ENCODE results near the gene STOML1. TPM values are rescaled to one million over a fixed set of nuclear protein-coding genes. Genes with fewer than 3 reads are reported as not detected.

STOML1 gene
- total RNA-seq, 1 experiment from 2014 or later, result 2.5 TPM

DNA sequence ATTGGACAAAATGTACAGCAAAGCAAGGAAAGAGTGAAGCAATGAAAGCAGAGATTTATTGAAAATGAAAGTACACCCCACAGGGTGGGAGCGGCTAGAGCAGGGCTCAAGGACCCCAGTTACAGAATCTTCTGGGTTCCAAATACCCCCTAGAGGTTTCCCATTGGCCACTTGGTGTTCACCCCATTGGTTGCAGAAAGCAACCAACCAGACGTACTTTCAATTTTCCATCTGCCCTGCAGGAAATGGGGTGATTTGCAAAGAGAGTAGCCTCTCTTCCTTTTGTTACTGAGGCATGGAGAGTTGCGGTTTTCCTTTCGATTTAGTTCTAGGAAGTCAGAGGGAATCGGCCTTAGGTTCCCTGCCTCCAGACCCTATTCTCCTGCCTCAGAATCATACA, 4.8 kb upstream of the STOML1 start:
- H3K27me3 Mint-ChIP-seq (ENCODE audit: low read depth), result peaks cover 16% of the 10 kb centered on the region
- Histone ChIP-seq H3K9me3 (ENCODE audit: control insufficient read depth, low read depth, low read length) (no peaks in the 10 kb centered on the region), H2AFZ (ENCODE audit: low read length) (no peak overlapping the region), H4K8ac (replicated peaks; ENCODE audit: insufficient read length, low read depth, low read length) (no peak overlapping the region), H3K23ac (ENCODE audit: insufficient read length, low read depth, low read length) (no peak overlapping the region), H3K18ac (ENCODE audit: insufficient read length, low read depth, low read length) (no peak overlapping the region), H4K20me1 (ENCODE audit: control insufficient read depth, insufficient read depth, insufficient read length) (no peaks in the 10 kb centered on the region), H2BK20ac (ENCODE audit: low read depth, low read length, poor library complexity, severe bottlenecking) (no peak overlapping the region), H2BK120ac (ENCODE audit: low read depth, low read length, poor library complexity, severe bottlenecking) (no peak overlapping the region), H2BK15ac (ENCODE audit: low read depth, low read length) (no peak overlapping the region), H2AK5ac (ENCODE audit: insufficient read length, low read length) (no peak overlapping the region), H3K14ac (ENCODE audit: insufficient read depth, low read length) (no peak overlapping the region), H3K23me2 (ENCODE audit: insufficient read length, low read depth, low read length, poor library complexity, severe bottlenecking) (peaks cover 8% of the 10 kb centered on the region), H3K4me2 (ENCODE audit: insufficient read depth, insufficient read length, low read length) (peak overlapping the region; percentile 13), H3K4me1 (ENCODE audit: insufficient read depth, low read length) (no peaks in the 10 kb centered on the region), H3K27me3 (ENCODE audit: insufficient read depth, low read length) (no peaks in the 10 kb centered on the region), H4K91ac (ENCODE audit: insufficient read length, low read depth, low read length) (no peak overlapping the region), H3K79me2 (ENCODE audit: insufficient read depth, low read length) (no peaks in the 10 kb centered on the region; the same call in 1 of the 2 replicates), H2BK12ac (ENCODE audit: insufficient read length, low read depth, low read length) (no peak overlapping the region), H3T11ph (ENCODE audit: low read length) (no peak overlapping the region), H2BK5ac (ENCODE audit: insufficient read length, low read length) (no peak overlapping the region), H3K9ac (ENCODE audit: extremely low read depth, insufficient read length, low read length) (no peak overlapping the region), H4K5ac (ENCODE audit: insufficient read length, low read depth, low read length) (no peak overlapping the region), H3K56ac (ENCODE audit: insufficient read length, low read depth, low read length) (no peak overlapping the region), H3K4ac (ENCODE audit: low read depth, low read length) (no peak overlapping the region), H3K79me1 (ENCODE audit: insufficient read depth, low read depth, low read length, poor library complexity, severe bottlenecking) (peaks cover 3% of the 10 kb centered on the region), H3K27ac (ENCODE audit: insufficient read length, low read depth, low read length) (peak overlapping the region; percentile 13)
- TF ChIP-seq, protein P1, sequence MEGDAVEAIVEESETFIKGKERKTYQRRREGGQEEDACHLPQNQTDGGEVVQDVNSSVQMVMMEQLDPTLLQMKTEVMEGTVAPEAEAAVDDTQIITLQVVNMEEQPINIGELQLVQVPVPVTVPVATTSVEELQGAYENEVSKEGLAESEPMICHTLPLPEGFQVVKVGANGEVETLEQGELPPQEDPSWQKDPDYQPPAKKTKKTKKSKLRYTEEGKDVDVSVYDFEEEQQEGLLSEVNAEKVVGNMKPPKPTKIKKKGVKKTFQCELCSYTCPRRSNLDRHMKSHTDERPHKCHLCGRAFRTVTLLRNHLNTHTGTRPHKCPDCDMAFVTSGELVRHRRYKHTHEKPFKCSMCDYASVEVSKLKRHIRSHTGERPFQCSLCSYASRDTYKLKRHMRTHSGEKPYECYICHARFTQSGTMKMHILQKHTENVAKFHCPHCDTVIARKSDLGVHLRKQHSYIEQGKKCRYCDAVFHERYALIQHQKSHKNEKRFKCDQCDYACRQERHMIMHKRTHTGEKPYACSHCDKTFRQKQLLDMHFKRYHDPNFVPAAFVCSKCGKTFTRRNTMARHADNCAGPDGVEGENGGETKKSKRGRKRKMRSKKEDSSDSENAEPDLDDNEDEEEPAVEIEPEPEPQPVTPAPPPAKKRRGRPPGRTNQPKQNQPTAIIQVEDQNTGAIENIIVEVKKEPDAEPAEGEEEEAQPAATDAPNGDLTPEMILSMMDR (conservative IDR thresholded peaks at IDR 0.05), result no peak
- DNase-seq, result no peak
- H3K4me3 Mint-ChIP-seq, result peak overlapping the region in 1 of 2 experiments; percentile 7; a peak in 2 of 5 replicates
- peaks cover 19 to 26% of the 10 kb centered on the region in 2 experiments for H3K4me1 Mint-ChIP-seq
- H3K9me3 Mint-ChIP-seq, result no peaks in the 10 kb centered on the region; a peak in 1 of 5 replicates
- H3K36me3 Mint-ChIP-seq (ENCODE audit: insufficient read depth in 1 of 3, low read depth in 3 of 3), result peaks cover 0 to 15% (median 8%) of the 10 kb centered on the region in 3 experiments; a peak in 5 of 7 replicates
- no CpG with 5 or more reads among the region's 5 CpGs for WGBS (ENCODE audit: extremely low coverage, insufficient read length, low lambda C conversion rate)
- H3K27ac Mint-ChIP-seq, result no peak overlapping the region

All from H9 (cell line).